Activated T-helper 2 cell treated with anti-CD3 and anti-CD28 coated beads, Interferon-gamma antibody, Interleukin-2, Interleukin-4, amounts not matched to agents 10 μg/mL and 5 μg/mL and 100 μg/mL, durations not matched to agents 14 hours and 24 hours and 36 hours (primary cell): ENCODE measurements around the gene MRPL33. TPM values are rescaled to one million over a fixed set of nuclear protein-coding genes. Genes with fewer than 3 reads are reported as not detected.
A peak's percentile ranks its signal among the peaks of the same experiment; 100 is the strongest.

ENCODE experiments used
- DNase-seq: peaks from one replicate; pipeline ENCODE4 v3.0.0; 2021; ENCODE audit warnings: low spot score
- H3K27ac Mint-ChIP-seq: one replicate; pipeline ENCODE4 v1.8.0; 2021; ENCODE audit warnings: mixed read lengths
- H3K27me3 Mint-ChIP-seq: one replicate; pipeline ENCODE4 v1.8.0; 2021; ENCODE audit warnings: low read depth, mixed read lengths
- H3K36me3 Mint-ChIP-seq: one replicate; pipeline ENCODE4 v1.8.0; 2021; ENCODE audit warnings: low read depth, mixed read lengths
- H3K4me1 Mint-ChIP-seq: one replicate; pipeline ENCODE4 v1.8.0; 2021; ENCODE audit warnings: low read depth, mixed read lengths
- H3K4me3 Mint-ChIP-seq: one replicate; pipeline ENCODE4 v1.8.0; 2021; ENCODE audit warnings: low read depth, mild to moderate bottlenecking, moderate library complexity, mixed read lengths
- H3K9me3 Mint-ChIP-seq: one replicate; pipeline ENCODE4 v1.8.0; 2021; ENCODE audit warnings: mixed read lengths
- intact Hi-C: fragments of 100-400 bp; cut with micrococcal nuclease; formaldehyde crosslinking; loops from one replicate; pipeline ENCODE4 v1.15.1; 2023
- total RNA-seq: library from RNA; stranded (reverse); gene quantifications from 2 replicates; pipeline ENCODE4 v1.2.3, GENCODE V29; 2022

Gene MRPL33
- total RNA-seq, result 57.7 and 58.9 TPM in 2 replicates

DNA sequence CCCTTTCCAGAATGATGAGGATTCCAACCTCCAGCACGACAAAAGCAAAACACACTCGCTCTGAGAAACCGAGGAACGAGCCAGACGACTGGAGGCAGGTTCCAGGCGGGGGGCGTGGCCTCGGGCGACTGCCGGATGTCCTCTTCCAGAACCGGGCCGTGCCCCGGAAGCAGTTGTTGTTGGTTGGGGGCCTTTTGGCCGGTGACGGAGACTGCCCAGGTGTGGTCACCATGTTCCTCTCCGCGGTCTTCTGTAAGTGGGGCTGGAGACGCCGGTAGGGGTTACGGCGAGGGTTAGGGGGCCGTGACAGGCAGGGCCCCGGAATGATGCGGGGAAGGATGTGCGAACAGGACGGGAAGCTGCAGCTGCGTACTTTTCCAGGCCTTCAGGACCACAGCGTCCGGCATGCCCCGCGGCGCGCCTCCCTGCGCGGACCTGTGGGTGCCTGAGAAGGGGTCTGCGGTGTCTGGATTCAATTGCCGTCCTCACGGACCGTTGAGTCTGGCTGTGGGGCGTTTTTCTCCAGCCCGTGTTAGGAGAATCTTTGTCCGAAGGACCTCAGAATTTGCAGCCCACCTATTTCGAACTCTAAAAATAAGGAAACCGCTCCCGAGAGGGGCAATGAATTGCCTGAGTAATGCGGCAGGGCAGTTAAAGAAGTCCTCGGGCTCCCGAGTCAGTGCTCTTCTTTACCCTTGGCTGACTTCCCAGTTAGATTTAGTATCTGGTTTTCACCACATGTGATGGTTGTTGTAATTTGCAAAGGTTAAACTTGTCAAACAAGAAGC is at the start of gene MRPL33:
TSS of gene MRPL33 (plus strand) at position 172 of the 788 bp plus-strand sequence. CDS start at position 231, 59 bp downstream.
- Mint-ChIP-seq H3K9me3 (no peaks in the 10 kb centered on the region), H3K4me1 (peaks cover 28% of the 10 kb centered on the region), H3K27me3 (no peaks in the 10 kb centered on the region), H3K4me3 (peak within 1 kb of the TSS; percentile 95), H3K27ac (peak within 1 kb of the TSS; percentile 92), H3K36me3 (peaks cover 39% of the 10 kb centered on the region)
- intact Hi-C loops, result loop anchor here (1.0 to 5.0 kb wide), 3 partner anchors 69 to 621 kb away; partner anchors contain the start of genes BABAM2, FOSL2 and RBKS
- peak; percentile 85 for DNase-seq

DNA sequence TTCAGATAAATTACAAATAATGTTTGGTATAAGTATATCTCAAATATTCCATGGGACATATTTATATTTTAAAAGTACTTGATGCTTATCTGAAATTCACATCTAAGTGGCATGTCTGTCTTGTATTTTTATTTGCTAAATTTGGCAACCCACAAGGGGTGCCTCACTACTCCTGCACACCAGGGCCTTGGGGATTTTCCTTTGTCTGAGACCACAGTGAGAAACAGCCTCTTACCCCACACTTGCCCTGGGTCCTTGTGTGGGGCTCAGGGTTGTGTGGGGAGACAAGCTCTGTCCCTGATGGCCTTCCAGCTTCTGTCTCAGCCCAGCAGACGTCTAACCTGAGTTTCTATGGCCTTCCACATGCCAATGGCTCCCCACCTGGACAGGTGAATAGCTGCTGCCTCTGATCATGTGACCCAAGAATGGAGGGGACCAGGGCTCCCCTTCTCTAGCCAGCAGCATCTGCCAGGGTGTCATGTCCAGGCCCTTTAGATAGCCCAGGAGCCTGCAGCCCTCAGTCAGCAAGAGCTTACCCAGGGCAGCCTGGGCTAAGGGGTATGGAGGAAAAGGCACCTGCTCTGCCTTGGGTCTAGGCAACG is 49.5 kb upstream of the MRPL33 start:
- no peak overlapping the region for H3K4me3 Mint-ChIP-seq
- H3K27ac Mint-ChIP-seq, result no peak overlapping the region
- DNase-seq, result no peak
- peaks cover 33% of the 10 kb centered on the region for H3K4me1 Mint-ChIP-seq
- H3K27me3 Mint-ChIP-seq, result peaks cover 2% of the 10 kb centered on the region
- H3K36me3 Mint-ChIP-seq, result no peaks in the 10 kb centered on the region
- intact Hi-C loops, result loop anchor here (5.0 kb wide), 1 partner anchor 670 kb away; the partner anchor contains the start of gene FOSL2
- no peaks in the 10 kb centered on the region for H3K9me3 Mint-ChIP-seq

GRCh38 chr2:27723372-27724144 is 48.0 kb upstream of the MRPL33 start:
- Mint-ChIP-seq H3K27me3 (no peaks in the 10 kb centered on the region), H3K27ac (no peak overlapping the region), H3K4me3 (no peak overlapping the region), H3K4me1 (peaks cover 34% of the 10 kb centered on the region), H3K9me3 (no peaks in the 10 kb centered on the region), H3K36me3 (no peaks in the 10 kb centered on the region)
- no peak for DNase-seq
- intact Hi-C loops, result loop anchor here (5.0 kb wide), 1 partner anchor 669 kb away; the partner anchor contains the start of gene FOSL2

DNA sequence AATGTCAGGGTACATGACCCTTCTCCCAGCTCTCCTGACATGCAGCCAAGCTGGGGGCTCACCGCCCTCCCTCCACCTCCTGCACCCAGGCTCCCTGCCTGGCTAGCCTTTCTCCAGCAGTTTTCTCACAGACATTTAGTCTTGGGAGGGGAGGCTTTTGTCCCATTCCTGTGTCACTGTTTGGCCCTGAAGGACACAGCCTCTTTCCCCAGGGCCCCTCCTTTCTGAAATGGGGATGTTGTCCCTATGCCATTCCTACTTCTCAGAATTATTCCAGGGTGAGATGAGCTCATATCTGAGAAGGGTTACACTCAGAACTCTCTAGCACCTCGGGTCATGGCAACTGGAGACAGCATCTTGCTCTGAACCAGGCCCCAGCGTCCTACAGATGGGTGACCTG is 47.3 kb upstream of the MRPL33 start:
- Mint-ChIP-seq H3K27me3 (no peaks in the 10 kb centered on the region), H3K9me3 (no peaks in the 10 kb centered on the region), H3K36me3 (no peaks in the 10 kb centered on the region), H3K27ac (no peak overlapping the region), H3K4me1 (peaks cover 34% of the 10 kb centered on the region), H3K4me3 (no peak overlapping the region)
- no peak for DNase-seq
- intact Hi-C loops, result loop anchor here (5.0 kb wide), 1 partner anchor 668 kb away; the partner anchor contains the start of gene FOSL2

- Mint-ChIP-seq H3K4me1 (peaks cover 28% of the 10 kb centered on the region), H3K4me3 (no peak overlapping the region), H3K27ac (no peak overlapping the region), H3K27me3 (no peaks in the 10 kb centered on the region), H3K36me3 (no peaks in the 10 kb centered on the region), H3K9me3 (no peaks in the 10 kb centered on the region)
- intact Hi-C loops, result loop anchor here (5.0 kb wide), 1 partner anchor 667 kb away; the partner anchor contains the start of gene FOSL2
- no peak for DNase-seq
Observed at GRCh38 chr2:27724905-27725701, 46.4 kb upstream of the MRPL33 start.

DNA sequence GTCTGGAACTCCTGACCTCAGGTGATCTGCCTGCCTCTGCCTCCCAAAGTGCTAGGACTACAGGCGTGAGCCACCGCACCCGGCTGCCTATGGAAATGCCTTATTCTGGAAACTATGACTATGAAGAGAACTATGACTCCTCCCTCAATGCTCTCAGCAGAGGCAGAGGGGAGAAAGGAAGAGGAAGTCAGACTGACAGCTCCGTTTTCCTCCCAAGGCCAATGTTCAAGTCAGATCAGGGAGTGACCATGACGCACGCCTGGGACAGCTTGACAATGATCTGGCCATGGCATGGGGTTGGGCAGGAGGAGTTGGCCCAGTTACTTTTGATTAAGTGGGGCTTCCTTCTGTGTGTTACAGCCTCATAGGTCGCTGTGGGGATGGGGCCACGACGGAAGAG is 44.3 kb upstream of the MRPL33 start:
- no peaks in the 10 kb centered on the region for H3K36me3 Mint-ChIP-seq
- no peaks in the 10 kb centered on the region for H3K9me3 Mint-ChIP-seq
- peaks cover 8% of the 10 kb centered on the region for H3K4me1 Mint-ChIP-seq
- H3K4me3 Mint-ChIP-seq, result no peak overlapping the region
- H3K27ac Mint-ChIP-seq, result peak overlapping the region; percentile 4
- intact Hi-C loops, result no loop called here
- DNase-seq, result no peak
- no peaks in the 10 kb centered on the region for H3K27me3 Mint-ChIP-seq

DNA sequence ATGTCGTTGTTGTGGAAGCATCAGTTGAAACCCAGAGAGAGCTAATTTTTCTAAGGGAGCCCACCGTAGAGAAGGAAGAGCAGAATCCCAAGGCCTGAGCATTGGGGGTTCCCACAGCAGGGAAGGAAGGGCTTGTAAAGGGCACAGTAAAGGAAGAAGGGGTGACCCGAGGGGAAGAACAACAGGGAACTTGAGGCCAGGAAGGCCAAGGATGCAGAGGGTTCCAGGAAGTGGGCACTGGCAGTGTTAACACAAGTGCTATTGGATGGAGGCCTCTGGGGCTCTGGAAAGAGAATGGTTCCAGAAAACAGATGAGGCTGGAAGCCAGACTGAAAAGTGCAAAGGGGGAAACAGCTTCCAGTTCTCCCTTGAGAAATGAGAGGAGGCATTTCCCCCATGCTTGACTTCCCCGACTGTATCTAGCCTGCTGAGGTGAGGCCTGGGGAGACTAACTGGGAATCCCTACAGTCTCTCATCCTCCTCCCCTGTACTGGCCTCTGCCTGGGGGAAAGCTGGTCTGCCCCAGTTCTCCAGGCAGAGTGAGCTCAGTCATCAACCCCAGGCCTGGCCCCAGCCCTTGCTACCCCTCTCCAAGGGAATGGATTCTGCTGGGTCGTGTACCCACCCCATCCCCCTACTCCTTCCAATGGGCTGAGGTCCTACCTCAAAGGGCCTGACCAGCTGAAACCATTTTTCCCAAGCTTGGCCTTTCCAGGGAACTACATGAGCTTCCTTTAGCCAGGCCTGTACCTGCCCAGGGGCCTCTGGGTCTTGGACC is 43.2 kb upstream of the MRPL33 start:
- Mint-ChIP-seq H3K4me1 (peaks cover 4% of the 10 kb centered on the region), H3K27ac (no peak overlapping the region), H3K27me3 (no peaks in the 10 kb centered on the region), H3K36me3 (no peaks in the 10 kb centered on the region), H3K4me3 (no peak overlapping the region), H3K9me3 (no peaks in the 10 kb centered on the region)
- intact Hi-C loops, result no loop called here
- DNase-seq, result no peak

DNA sequence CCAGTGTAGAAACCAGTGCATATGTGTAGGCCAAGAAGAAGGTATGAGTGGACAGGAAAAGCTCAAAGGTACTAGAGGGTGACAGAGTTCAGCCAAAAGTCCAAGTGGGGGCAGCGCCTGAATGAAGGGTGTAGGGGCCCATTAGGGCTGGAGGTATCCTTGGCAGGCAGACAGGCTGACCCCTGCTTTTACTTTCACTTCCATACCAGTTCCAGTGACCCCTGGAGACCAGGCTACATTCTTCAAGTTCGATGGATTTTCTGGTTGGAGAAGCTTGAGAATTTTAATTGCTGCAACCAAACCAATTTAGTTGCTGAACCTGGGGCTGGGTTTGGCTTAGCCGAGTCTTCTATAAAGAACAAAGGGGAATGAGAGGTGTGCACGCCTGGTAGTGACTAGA is 42.3 kb upstream of the MRPL33 start:
- no peak overlapping the region for H3K27ac Mint-ChIP-seq
- intact Hi-C loops, result no loop called here
- H3K9me3 Mint-ChIP-seq, result no peaks in the 10 kb centered on the region
- H3K27me3 Mint-ChIP-seq, result no peaks in the 10 kb centered on the region
- no peaks in the 10 kb centered on the region for H3K36me3 Mint-ChIP-seq
- no peak for DNase-seq
- peaks cover 4% of the 10 kb centered on the region for H3K4me1 Mint-ChIP-seq
- no peak overlapping the region for H3K4me3 Mint-ChIP-seq

DNA sequence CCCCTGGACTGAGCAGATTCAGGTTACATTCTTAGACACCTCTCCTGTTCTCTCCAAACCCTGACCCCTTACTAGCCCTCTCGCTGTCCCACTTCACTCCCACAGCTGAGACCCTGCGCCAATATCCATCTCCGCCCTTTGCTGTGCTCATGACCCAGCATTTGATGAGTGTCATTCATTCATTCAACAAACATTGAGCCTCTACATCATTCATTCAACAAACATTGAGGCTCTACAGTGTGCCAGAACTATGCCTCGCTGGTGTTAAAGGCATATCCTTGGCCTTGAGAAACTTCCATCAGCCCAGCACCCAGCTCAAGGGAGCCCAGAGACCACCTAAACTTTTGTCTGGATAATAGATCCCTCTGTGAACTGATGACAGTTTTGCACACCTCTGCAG is 41.9 kb upstream of the MRPL33 start:
- Mint-ChIP-seq H3K9me3 (no peaks in the 10 kb centered on the region), H3K27me3 (no peaks in the 10 kb centered on the region), H3K4me3 (no peak overlapping the region), H3K4me1 (peaks cover 4% of the 10 kb centered on the region), H3K36me3 (no peaks in the 10 kb centered on the region), H3K27ac (no peak overlapping the region)
- intact Hi-C loops, result no loop called here
- no peak for DNase-seq

DNA sequence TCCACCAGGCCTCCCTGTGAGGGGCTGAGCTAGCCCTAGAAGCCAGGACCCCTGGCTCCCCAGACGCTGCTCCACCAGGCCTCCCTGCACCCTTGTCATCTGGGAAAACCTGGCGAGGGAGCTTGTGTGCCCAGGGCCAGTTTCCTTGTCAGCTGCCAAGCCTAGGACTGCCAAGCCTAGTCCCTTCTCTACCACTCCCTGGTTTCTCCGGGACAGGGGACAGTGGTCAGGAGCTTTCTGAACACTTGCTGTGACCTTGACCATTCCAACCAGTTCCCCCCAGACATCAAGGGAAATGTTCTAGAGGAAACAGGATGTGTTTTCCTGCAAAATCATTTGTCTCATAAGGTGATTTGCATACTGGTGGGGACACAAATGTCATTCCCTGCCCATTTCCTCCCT is 41.3 kb upstream of the MRPL33 start:
- Mint-ChIP-seq H3K27ac (no peak overlapping the region), H3K4me3 (no peak overlapping the region)
- intact Hi-C loops, result no loop called here

GRCh38 chr2:27730980-27731691 is 40.4 kb upstream of the MRPL33 start:
- H3K27ac Mint-ChIP-seq, result no peak overlapping the region
- DNase-seq, result no peak
- intact Hi-C loops, result no loop called here
- H3K27me3 Mint-ChIP-seq, result no peaks in the 10 kb centered on the region
- H3K4me3 Mint-ChIP-seq, result no peak overlapping the region
- H3K36me3 Mint-ChIP-seq, result no peaks in the 10 kb centered on the region
- H3K4me1 Mint-ChIP-seq, result peaks cover 7% of the 10 kb centered on the region
- H3K9me3 Mint-ChIP-seq, result no peaks in the 10 kb centered on the region

More for the DNA sequence above, 41.3 kb upstream of the MRPL33 start:
- H3K4me1 Mint-ChIP-seq, result peaks cover 7% of the 10 kb centered on the region
- no peaks in the 10 kb centered on the region for H3K9me3 Mint-ChIP-seq
- no peaks in the 10 kb centered on the region for H3K27me3 Mint-ChIP-seq
- H3K36me3 Mint-ChIP-seq, result no peaks in the 10 kb centered on the region
- no peak for DNase-seq
